Uterus (tissue), 2 donors: ENCODE measurements around the gene PSME3.

ENCODE experiments used
- POLR2A ChIP-seq, 2 donors: fragments of 450-650 bp; IDR thresholded peaks; one replicate each; pipeline ENCODE4 v1.6.1; 2016; ENCODE audit warnings: antibody characterized with exemption in 2 of 2, mild to moderate bottlenecking in 1 of 2, moderate library complexity in 1 of 2
- TF ChIP-seq, protein P1 (sequence below), 4 experiments: fragments of 200-600 bp in 2 of 4; fragments of 450-650 bp in 2 of 4; sonication (generic) in 2 of 4; IDR thresholded peaks; one replicate each; pipeline ENCODE4 v1.5.1; 2016 to 2019; ENCODE audit warnings: antibody characterized with exemption in 4 of 4, mild to moderate bottlenecking in 2 of 4, moderate library complexity in 1 of 4

DNA sequence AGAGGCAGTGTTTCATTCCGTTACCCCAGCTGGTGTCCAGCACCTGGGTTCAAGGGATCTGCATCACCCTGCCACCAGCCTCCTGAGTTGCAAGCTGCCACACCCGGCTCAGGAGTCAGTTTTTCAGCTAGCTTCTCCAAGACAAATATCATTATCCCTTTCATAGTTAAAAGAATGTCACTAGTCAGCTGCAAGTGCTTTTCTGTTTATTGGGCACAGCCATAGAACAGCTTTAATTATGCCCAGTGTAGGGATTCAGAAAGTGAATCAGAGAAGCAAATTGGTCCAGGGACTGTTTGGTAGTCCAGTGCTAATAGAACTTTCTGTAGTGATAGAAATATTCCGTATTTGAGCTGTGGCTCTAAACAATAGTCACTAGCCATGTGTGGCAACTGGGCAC, 14.9 kb downstream of the PSME3 start:
- TF ChIP-seq, protein P1, sequence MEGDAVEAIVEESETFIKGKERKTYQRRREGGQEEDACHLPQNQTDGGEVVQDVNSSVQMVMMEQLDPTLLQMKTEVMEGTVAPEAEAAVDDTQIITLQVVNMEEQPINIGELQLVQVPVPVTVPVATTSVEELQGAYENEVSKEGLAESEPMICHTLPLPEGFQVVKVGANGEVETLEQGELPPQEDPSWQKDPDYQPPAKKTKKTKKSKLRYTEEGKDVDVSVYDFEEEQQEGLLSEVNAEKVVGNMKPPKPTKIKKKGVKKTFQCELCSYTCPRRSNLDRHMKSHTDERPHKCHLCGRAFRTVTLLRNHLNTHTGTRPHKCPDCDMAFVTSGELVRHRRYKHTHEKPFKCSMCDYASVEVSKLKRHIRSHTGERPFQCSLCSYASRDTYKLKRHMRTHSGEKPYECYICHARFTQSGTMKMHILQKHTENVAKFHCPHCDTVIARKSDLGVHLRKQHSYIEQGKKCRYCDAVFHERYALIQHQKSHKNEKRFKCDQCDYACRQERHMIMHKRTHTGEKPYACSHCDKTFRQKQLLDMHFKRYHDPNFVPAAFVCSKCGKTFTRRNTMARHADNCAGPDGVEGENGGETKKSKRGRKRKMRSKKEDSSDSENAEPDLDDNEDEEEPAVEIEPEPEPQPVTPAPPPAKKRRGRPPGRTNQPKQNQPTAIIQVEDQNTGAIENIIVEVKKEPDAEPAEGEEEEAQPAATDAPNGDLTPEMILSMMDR (IDR thresholded peaks at IDR 0.05) = no peak
- TF ChIP-seq POLR2A (IDR thresholded peaks at IDR 0.05) = no peak
